ENCODE data around the gene SPPL2B. TPM values are rescaled to one million over a fixed set of nuclear protein-coding genes. Genes with fewer than 3 reads are reported as not detected.

SPPL2B gene
- total and polyA plus RNA-seq, 2 experiments from 2014 or later: 23.5 to 51.0 TPM

DNA sequence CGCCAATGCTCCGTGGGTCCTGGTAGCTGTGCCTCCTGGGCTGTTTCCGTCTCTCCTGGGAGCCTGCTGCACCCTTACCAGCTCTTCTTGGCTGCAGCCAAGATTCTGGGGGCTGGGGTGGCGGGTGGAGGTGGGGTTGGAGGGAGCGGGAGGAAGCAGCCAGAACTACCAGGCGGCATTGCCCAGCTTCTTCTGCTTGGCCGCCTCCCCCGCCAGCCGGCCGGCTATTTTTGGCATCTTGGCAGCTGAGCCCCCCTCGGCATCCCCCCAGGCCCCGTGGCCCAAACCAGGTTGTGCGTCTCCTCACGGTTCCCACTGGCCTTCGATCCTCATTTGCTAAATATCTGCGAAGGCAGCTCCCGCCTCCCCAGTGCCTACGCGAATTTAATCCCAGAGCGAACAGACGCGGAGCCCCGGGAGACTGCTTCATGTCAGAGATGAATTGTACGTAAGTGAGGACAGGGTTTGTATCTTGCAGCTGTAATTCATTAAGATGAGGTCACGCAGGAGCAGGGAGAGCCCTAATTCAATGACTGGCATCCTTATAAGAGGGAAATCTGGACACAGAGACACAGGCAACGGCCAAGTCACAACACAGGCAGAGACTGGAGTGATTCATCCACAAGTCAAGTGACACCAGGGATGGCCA, 33.7 kb upstream of the SPPL2B start:
- 0 out of 2 replicates have a peak, but pooled peaks cover 2% of the 10 kb centered on the region for H4K20me1 ChIP-seq (replicated peaks; ENCODE audit: insufficient read depth)
- H3K27me3 ChIP-seq (ENCODE audit: insufficient read depth): peaks cover 42% of the 10 kb centered on the region
- no peak overlapping the region for H3K27ac ChIP-seq (ENCODE audit: low read depth)
- H2AFZ ChIP-seq: no peak overlapping the region
- H3K79me2 ChIP-seq (replicated peaks; ENCODE audit: insufficient read depth): no peaks in the 10 kb centered on the region
- Mint-ChIP-seq H3K4me3 (no peak overlapping the region; the same call in 2 of the 3 replicates), H3K27me3 (ENCODE audit: insufficient read depth, low read depth, poor library complexity) (peaks cover 49% of the 10 kb centered on the region), H3K27ac (no peak overlapping the region), H3K9me3 (no peaks in the 10 kb centered on the region), H3K4me1 (peaks cover 2% of the 10 kb centered on the region; the same call in 2 of the 3 replicates), H3K36me3 (ENCODE audit: low read depth) (no peaks in the 10 kb centered on the region)
- no peak for ATAC-seq
- H3F3A ChIP-seq (replicated peaks; ENCODE audit: low read depth): peaks cover 12% of the 10 kb centered on the region; the same call in 1 of the 2 replicates
- no peak overlapping the region for H3K4me2 ChIP-seq
- no peak for TF ChIP-seq JUNB (IDR thresholded peaks at IDR 0.05; ENCODE audit: unreplicated experiment)
- no peak for TF ChIP-seq EZH2phosphoT487 (IDR thresholded peaks at IDR 0.05; ENCODE audit: unreplicated experiment)
- no peak for TF ChIP-seq STAT1 (IDR thresholded peaks at IDR 0.05; ENCODE audit: unreplicated experiment)
- no peak for TF ChIP-seq ZNF331 (CRISPR knock-in tag; IDR thresholded peaks at IDR 0.05; ENCODE audit: low read depth)
- TF ChIP-seq, protein P1, sequence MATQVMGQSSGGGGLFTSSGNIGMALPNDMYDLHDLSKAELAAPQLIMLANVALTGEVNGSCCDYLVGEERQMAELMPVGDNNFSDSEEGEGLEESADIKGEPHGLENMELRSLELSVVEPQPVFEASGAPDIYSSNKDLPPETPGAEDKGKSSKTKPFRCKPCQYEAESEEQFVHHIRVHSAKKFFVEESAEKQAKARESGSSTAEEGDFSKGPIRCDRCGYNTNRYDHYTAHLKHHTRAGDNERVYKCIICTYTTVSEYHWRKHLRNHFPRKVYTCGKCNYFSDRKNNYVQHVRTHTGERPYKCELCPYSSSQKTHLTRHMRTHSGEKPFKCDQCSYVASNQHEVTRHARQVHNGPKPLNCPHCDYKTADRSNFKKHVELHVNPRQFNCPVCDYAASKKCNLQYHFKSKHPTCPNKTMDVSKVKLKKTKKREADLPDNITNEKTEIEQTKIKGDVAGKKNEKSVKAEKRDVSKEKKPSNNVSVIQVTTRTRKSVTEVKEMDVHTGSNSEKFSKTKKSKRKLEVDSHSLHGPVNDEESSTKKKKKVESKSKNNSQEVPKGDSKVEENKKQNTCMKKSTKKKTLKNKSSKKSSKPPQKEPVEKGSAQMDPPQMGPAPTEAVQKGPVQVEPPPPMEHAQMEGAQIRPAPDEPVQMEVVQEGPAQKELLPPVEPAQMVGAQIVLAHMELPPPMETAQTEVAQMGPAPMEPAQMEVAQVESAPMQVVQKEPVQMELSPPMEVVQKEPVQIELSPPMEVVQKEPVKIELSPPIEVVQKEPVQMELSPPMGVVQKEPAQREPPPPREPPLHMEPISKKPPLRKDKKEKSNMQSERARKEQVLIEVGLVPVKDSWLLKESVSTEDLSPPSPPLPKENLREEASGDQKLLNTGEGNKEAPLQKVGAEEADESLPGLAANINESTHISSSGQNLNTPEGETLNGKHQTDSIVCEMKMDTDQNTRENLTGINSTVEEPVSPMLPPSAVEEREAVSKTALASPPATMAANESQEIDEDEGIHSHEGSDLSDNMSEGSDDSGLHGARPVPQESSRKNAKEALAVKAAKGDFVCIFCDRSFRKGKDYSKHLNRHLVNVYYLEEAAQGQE (IDR thresholded peaks at IDR 0.05; ENCODE audit: unreplicated experiment): no peak
- TF ChIP-seq, protein P2, sequence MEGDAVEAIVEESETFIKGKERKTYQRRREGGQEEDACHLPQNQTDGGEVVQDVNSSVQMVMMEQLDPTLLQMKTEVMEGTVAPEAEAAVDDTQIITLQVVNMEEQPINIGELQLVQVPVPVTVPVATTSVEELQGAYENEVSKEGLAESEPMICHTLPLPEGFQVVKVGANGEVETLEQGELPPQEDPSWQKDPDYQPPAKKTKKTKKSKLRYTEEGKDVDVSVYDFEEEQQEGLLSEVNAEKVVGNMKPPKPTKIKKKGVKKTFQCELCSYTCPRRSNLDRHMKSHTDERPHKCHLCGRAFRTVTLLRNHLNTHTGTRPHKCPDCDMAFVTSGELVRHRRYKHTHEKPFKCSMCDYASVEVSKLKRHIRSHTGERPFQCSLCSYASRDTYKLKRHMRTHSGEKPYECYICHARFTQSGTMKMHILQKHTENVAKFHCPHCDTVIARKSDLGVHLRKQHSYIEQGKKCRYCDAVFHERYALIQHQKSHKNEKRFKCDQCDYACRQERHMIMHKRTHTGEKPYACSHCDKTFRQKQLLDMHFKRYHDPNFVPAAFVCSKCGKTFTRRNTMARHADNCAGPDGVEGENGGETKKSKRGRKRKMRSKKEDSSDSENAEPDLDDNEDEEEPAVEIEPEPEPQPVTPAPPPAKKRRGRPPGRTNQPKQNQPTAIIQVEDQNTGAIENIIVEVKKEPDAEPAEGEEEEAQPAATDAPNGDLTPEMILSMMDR (conservative IDR thresholded peaks at IDR 0.05; ENCODE audit: low read depth in 2 of 2): no peak
- no peak for TF ChIP-seq EZH2 (IDR thresholded peaks at IDR 0.05; ENCODE audit: low read depth, unreplicated experiment)
- H3K4me3 ChIP-seq: no peak overlapping the region
- no peaks in the 10 kb centered on the region for H3K9me2 ChIP-seq (ENCODE audit: insufficient read depth)
- DNase-seq (ENCODE audit: low spot score): no peak
- no peaks in the 10 kb centered on the region for H3K4me1 ChIP-seq (ENCODE audit: insufficient read depth)
- no peaks in the 10 kb centered on the region for H3K36me3 ChIP-seq (ENCODE audit: insufficient read depth)

DNA sequence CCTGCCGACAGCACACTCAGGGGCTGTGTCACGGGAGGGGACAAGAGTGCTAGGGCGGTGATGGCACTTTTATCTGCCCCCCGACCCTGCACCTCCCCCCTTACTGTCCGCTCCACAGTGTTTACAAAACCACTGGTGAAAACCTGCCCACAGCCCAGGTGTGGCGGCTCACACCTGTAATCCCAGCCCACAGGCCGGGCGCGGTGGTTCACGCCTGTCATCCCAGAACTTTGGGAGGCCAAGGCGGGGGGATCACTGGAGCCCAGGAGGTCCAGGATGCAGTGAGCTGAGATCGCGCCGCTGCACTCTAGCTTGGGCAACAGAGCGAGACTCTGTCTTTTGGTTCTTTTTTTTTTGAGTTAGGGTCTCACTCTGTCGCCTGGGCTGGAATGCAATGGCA, 32.3 kb upstream of the SPPL2B start:
- H3K27me3 ChIP-seq (ENCODE audit: insufficient read depth): peaks cover 28% of the 10 kb centered on the region
- Mint-ChIP-seq H3K27ac (no peak overlapping the region), H3K27me3 (ENCODE audit: insufficient read depth, low read depth, poor library complexity) (peaks cover 41% of the 10 kb centered on the region), H3K4me1 (peaks cover 2% of the 10 kb centered on the region; the same call in 2 of the 3 replicates), H3K4me3 (no peak overlapping the region), H3K9me3 (no peaks in the 10 kb centered on the region), H3K36me3 (ENCODE audit: low read depth) (no peaks in the 10 kb centered on the region)
- 0 out of 2 replicates have a peak, but pooled peaks cover 6% of the 10 kb centered on the region for H3F3A ChIP-seq (replicated peaks; ENCODE audit: low read depth)
- H3K4me3 ChIP-seq: no peak overlapping the region
- 0 out of 2 replicates have a peak, but pooled peaks cover 2% of the 10 kb centered on the region for H4K20me1 ChIP-seq (replicated peaks; ENCODE audit: insufficient read depth)
- DNase-seq (ENCODE audit: low spot score) (no peak), ATAC-seq (no peak)
- no peak overlapping the region for H2AFZ ChIP-seq
- H3K4me1 ChIP-seq (ENCODE audit: insufficient read depth): no peaks in the 10 kb centered on the region
- no peak overlapping the region for H3K27ac ChIP-seq (ENCODE audit: low read depth)
- no peak for TF ChIP-seq POLR2AphosphoS5 (IDR thresholded peaks at IDR 0.05; ENCODE audit: low read depth)
- TF ChIP-seq, protein P3, sequence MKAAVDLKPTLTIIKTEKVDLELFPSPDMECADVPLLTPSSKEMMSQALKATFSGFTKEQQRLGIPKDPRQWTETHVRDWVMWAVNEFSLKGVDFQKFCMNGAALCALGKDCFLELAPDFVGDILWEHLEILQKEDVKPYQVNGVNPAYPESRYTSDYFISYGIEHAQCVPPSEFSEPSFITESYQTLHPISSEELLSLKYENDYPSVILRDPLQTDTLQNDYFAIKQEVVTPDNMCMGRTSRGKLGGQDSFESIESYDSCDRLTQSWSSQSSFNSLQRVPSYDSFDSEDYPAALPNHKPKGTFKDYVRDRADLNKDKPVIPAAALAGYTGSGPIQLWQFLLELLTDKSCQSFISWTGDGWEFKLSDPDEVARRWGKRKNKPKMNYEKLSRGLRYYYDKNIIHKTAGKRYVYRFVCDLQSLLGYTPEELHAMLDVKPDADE (IDR thresholded peaks at IDR 0.05): no peak
- no peak for TF ChIP-seq CREB1 (CRISPR knock-in tag; IDR thresholded peaks at IDR 0.05; ENCODE audit: low read depth)
- no peak for TF ChIP-seq ZNF114 (CRISPR knock-in tag; IDR thresholded peaks at IDR 0.05)
- TF ChIP-seq JUNB (IDR thresholded peaks at IDR 0.05; ENCODE audit: unreplicated experiment): no peak
- TF ChIP-seq, protein P2 (conservative IDR thresholded peaks at IDR 0.05; ENCODE audit: low read depth in 2 of 2): no peak
- no peak overlapping the region for H3K4me2 ChIP-seq
- no peaks in the 10 kb centered on the region for H3K9me2 ChIP-seq (ENCODE audit: insufficient read depth)
- no peaks in the 10 kb centered on the region for H3K36me3 ChIP-seq (ENCODE audit: insufficient read depth)
- H3K79me2 ChIP-seq (replicated peaks; ENCODE audit: insufficient read depth): no peaks in the 10 kb centered on the region
